ENCODE data around the gene NOTCH4. TPM values are rescaled to one million over a fixed set of nuclear protein-coding genes. Genes with fewer than 3 reads are reported as not detected.
"Not testable (repeated sequence)": the region's sequence is repeated elsewhere in the genome, so short reads cannot be mapped to it uniquely, and the experiment has no call there.

The NOTCH4 gene
- total RNA-seq, 1 donor from 2014 or later, result 9.9 TPM

- Histone ChIP-seq H3K9me3 (ENCODE audit: control insufficient read depth in 3 of 3, low read length in 3 of 3) (no peaks in the 10 kb centered on the region), H3K36me3 (ENCODE audit: control insufficient read depth in 3 of 3, insufficient read depth in 3 of 3, low read length in 3 of 3) (peaks cover 15 to 16% (median 15%) of the 10 kb centered on the region in 3 donors), H3K27ac (ENCODE audit: low read depth, low read length) (peak overlapping the region; percentile 97), H3K27me3 (ENCODE audit: control insufficient read depth in 3 of 3, insufficient read depth in 3 of 3, low read length in 3 of 3) (no peaks in the 10 kb centered on the region), H3K9ac (ENCODE audit: low read depth in 1 of 3, low read length in 3 of 3) (peak overlapping the region; percentile 86 to 91 (median 88)), H3K4me1 (ENCODE audit: control insufficient read depth in 3 of 3, insufficient read depth in 3 of 3, low read length in 3 of 3) (peaks cover 36 to 57% (median 53%) of the 10 kb centered on the region in 3 donors), H3K4me3 (ENCODE audit: low read length in 3 of 3) (peak overlapping the region; percentile 54 to 78 (median 70))
Observed at GRCh38 chr6:32189742-32190053, 34.2 kb downstream of the NOTCH4 start.

- peaks cover 15 to 18% (median 15%) of the 10 kb centered on the region in 3 donors for H3K36me3 ChIP-seq (ENCODE audit: control insufficient read depth in 3 of 3, insufficient read depth in 3 of 3, low read length in 3 of 3)
- H3K4me3 ChIP-seq (ENCODE audit: low read length in 3 of 3), result peak overlapping the region; percentile 54 to 78 (median 70)
- peaks cover 35 to 55% (median 53%) of the 10 kb centered on the region in 3 donors for H3K4me1 ChIP-seq (ENCODE audit: control insufficient read depth in 3 of 3, insufficient read depth in 3 of 3, low read length in 3 of 3)
- H3K27me3 ChIP-seq (ENCODE audit: control insufficient read depth in 3 of 3, insufficient read depth in 3 of 3, low read length in 3 of 3), result no peaks in the 10 kb centered on the region
- H3K9me3 ChIP-seq (ENCODE audit: control insufficient read depth in 3 of 3, low read length in 3 of 3), result no peaks in the 10 kb centered on the region
- peak overlapping the region; percentile 86 to 91 (median 88) for H3K9ac ChIP-seq (ENCODE audit: low read depth in 1 of 3, low read length in 3 of 3)
- H3K27ac ChIP-seq (ENCODE audit: low read depth, low read length), result peak overlapping the region; percentile 97
Observed at GRCh38 chr6:32189069-32189741, 34.7 kb downstream of the NOTCH4 start.

GRCh38 chr6:32188381-32189068, 35.3 kb downstream of the NOTCH4 start:
- H3K4me3 ChIP-seq (ENCODE audit: low read length in 3 of 3), result peak overlapping the region; percentile 54 to 78 (median 70)
- peaks cover 35 to 60% (median 58%) of the 10 kb centered on the region in 3 donors for H3K4me1 ChIP-seq (ENCODE audit: control insufficient read depth in 3 of 3, insufficient read depth in 3 of 3, low read length in 3 of 3)
- peaks cover 15 to 23% (median 16%) of the 10 kb centered on the region in 3 donors for H3K36me3 ChIP-seq (ENCODE audit: control insufficient read depth in 3 of 3, insufficient read depth in 3 of 3, low read length in 3 of 3)
- H3K27me3 ChIP-seq (ENCODE audit: control insufficient read depth in 3 of 3, insufficient read depth in 3 of 3, low read length in 3 of 3), result no peaks in the 10 kb centered on the region
- no peaks in the 10 kb centered on the region for H3K9me3 ChIP-seq (ENCODE audit: control insufficient read depth in 3 of 3, low read length in 3 of 3)
- H3K9ac ChIP-seq (ENCODE audit: low read depth in 1 of 3, low read length in 3 of 3), result peak overlapping the region; percentile 86 to 91 (median 88)
- peak overlapping the region; percentile 97 for H3K27ac ChIP-seq (ENCODE audit: low read depth, low read length)

- H3K36me3 ChIP-seq (ENCODE audit: control insufficient read depth in 3 of 3, insufficient read depth in 3 of 3, low read length in 3 of 3), result peaks cover 15 to 24% (median 21%) of the 10 kb centered on the region in 3 donors
- not testable (repeated sequence) for H3K9me3 ChIP-seq (ENCODE audit: control insufficient read depth in 3 of 3, low read length in 3 of 3); H3K27me3 ChIP-seq (ENCODE audit: control insufficient read depth in 3 of 3, insufficient read depth in 3 of 3, low read length in 3 of 3)
- peak overlapping the region in 2 of 3 donors; percentile 88 to 91 for H3K9ac ChIP-seq (ENCODE audit: low read depth in 1 of 3, low read length in 3 of 3)
- peak overlapping the region in 2 of 3 donors; percentile 54 to 78 for H3K4me3 ChIP-seq (ENCODE audit: low read length in 3 of 3)
- H3K27ac ChIP-seq (ENCODE audit: low read depth, low read length), result peak overlapping the region; percentile 97
- peaks cover 39 to 65% (median 59%) of the 10 kb centered on the region in 3 donors for H3K4me1 ChIP-seq (ENCODE audit: control insufficient read depth in 3 of 3, insufficient read depth in 3 of 3, low read length in 3 of 3)
Observed at GRCh38 chr6:32187725-32188380, 36.0 kb downstream of the NOTCH4 start.

GRCh38 chr6:32187009-32187709, 36.7 kb downstream of the NOTCH4 start:
- Histone ChIP-seq H3K4me3 (ENCODE audit: low read length in 3 of 3) (no peak overlapping the region), H3K36me3 (ENCODE audit: control insufficient read depth in 3 of 3, insufficient read depth in 3 of 3, low read length in 3 of 3) (peaks cover 19 to 29% (median 23%) of the 10 kb centered on the region in 3 donors), H3K9me3 (ENCODE audit: control insufficient read depth in 3 of 3, low read length in 3 of 3) (no peaks in the 10 kb centered on the region), H3K27me3 (ENCODE audit: control insufficient read depth in 3 of 3, insufficient read depth in 3 of 3, low read length in 3 of 3) (no peaks in the 10 kb centered on the region), H3K4me1 (ENCODE audit: control insufficient read depth in 3 of 3, insufficient read depth in 3 of 3, low read length in 3 of 3) (peaks cover 44 to 68% (median 64%) of the 10 kb centered on the region in 3 donors), H3K9ac (ENCODE audit: low read depth in 1 of 3, low read length in 3 of 3) (no peak overlapping the region), H3K27ac (ENCODE audit: low read depth, low read length) (no peak overlapping the region)

- H3K36me3 ChIP-seq (ENCODE audit: control insufficient read depth in 3 of 3, insufficient read depth in 3 of 3, low read length in 3 of 3), result peaks cover 23 to 30% (median 28%) of the 10 kb centered on the region in 3 donors
- H3K4me1 ChIP-seq (ENCODE audit: control insufficient read depth in 3 of 3, insufficient read depth in 3 of 3, low read length in 3 of 3), result peaks cover 48 to 69% (median 63%) of the 10 kb centered on the region in 3 donors
- H3K9me3 ChIP-seq (ENCODE audit: control insufficient read depth in 3 of 3, low read length in 3 of 3); H3K27me3 ChIP-seq (ENCODE audit: control insufficient read depth in 3 of 3, insufficient read depth in 3 of 3, low read length in 3 of 3); H3K4me3 ChIP-seq (ENCODE audit: low read length in 3 of 3): not testable (repeated sequence)
- H3K27ac ChIP-seq (ENCODE audit: low read depth, low read length), result peak overlapping the region; percentile 73
- H3K9ac ChIP-seq (ENCODE audit: low read depth in 1 of 3, low read length in 3 of 3), result peak overlapping the region; percentile 45 to 53 (median 47)
Observed at GRCh38 chr6:32186151-32186840, 37.6 kb downstream of the NOTCH4 start.

- H3K9ac ChIP-seq (ENCODE audit: low read depth in 1 of 3, low read length in 3 of 3), result peak overlapping the region; percentile 45 to 53 (median 47)
- H3K36me3 ChIP-seq (ENCODE audit: control insufficient read depth in 3 of 3, insufficient read depth in 3 of 3, low read length in 3 of 3), result peaks cover 27 to 36% (median 33%) of the 10 kb centered on the region in 3 donors
- H3K27me3 ChIP-seq (ENCODE audit: control insufficient read depth in 3 of 3, insufficient read depth in 3 of 3, low read length in 3 of 3); H3K4me3 ChIP-seq (ENCODE audit: low read length in 3 of 3); H3K9me3 ChIP-seq (ENCODE audit: control insufficient read depth in 3 of 3, low read length in 3 of 3): not testable (repeated sequence)
- peaks cover 47 to 64% (median 61%) of the 10 kb centered on the region in 3 donors for H3K4me1 ChIP-seq (ENCODE audit: control insufficient read depth in 3 of 3, insufficient read depth in 3 of 3, low read length in 3 of 3)
- H3K27ac ChIP-seq (ENCODE audit: low read depth, low read length), result peak overlapping the region; percentile 73
Observed at GRCh38 chr6:32185681-32186131, 38.2 kb downstream of the NOTCH4 start.

GRCh38 chr6:32184084-32184640, 39.7 kb downstream of the NOTCH4 start, which contains the start of gene AGER:
TSS of gene AGER (minus strand) at chr6:32184253. CDS start at chr6:32184222, 31 bp downstream.
- H3K27ac ChIP-seq (ENCODE audit: low read depth, low read length), result peak within 1 kb of the TSS; percentile 73
- H3K4me3 ChIP-seq (ENCODE audit: low read length in 3 of 3), result no peak within 1 kb of the TSS
- peaks cover 55 to 65% (median 62%) of the 10 kb centered on the region in 3 donors for H3K4me1 ChIP-seq (ENCODE audit: control insufficient read depth in 3 of 3, insufficient read depth in 3 of 3, low read length in 3 of 3)
- no peaks in the 10 kb centered on the region for H3K27me3 ChIP-seq (ENCODE audit: control insufficient read depth in 3 of 3, insufficient read depth in 3 of 3, low read length in 3 of 3)
- peaks cover 39 to 47% (median 41%) of the 10 kb centered on the region in 3 donors for H3K36me3 ChIP-seq (ENCODE audit: control insufficient read depth in 3 of 3, insufficient read depth in 3 of 3, low read length in 3 of 3)
- no peaks in the 10 kb centered on the region for H3K9me3 ChIP-seq (ENCODE audit: control insufficient read depth in 3 of 3, low read length in 3 of 3)
- H3K9ac ChIP-seq (ENCODE audit: low read depth in 1 of 3, low read length in 3 of 3), result peak within 1 kb of the TSS in 1 of 3 donors; percentile 54

Measured in skeletal muscle tissue (tissue), 4 donors.